Neuronal stem cell (in vitro differentiated cells): Measurements from ENCODE around the gene MAD1L1.

Experiments
- DNase-seq: peaks from one replicate; pipeline ENCODE4 v3.0.0-alpha.2; 2013; ENCODE audit warnings: low spot score
- H2AFZ ChIP-seq: one replicate; pipeline ENCODE4 v1.6.1; 2013; ENCODE audit warnings: mild to moderate bottlenecking, low read length, inconsistent platforms
- H2AK5ac ChIP-seq: 2 replicates; pipeline ENCODE4 v1.6.1; 2013; ENCODE audit warnings: low read depth, mild to moderate bottlenecking, inconsistent platforms, low read length, moderate library complexity, mixed read lengths
- H2BK120ac ChIP-seq: 2 replicates; pipeline ENCODE4 v1.6.1; 2013; ENCODE audit warnings: low read depth, mild to moderate bottlenecking, inconsistent platforms, low read length, moderate library complexity, mixed read lengths
- H2BK12ac ChIP-seq: one replicate; pipeline ENCODE4 v1.6.1; 2013; ENCODE audit warnings: low read length, inconsistent platforms
- H2BK15ac ChIP-seq: 2 replicates; pipeline ENCODE4 v1.6.1; 2013; ENCODE audit warnings: mild to moderate bottlenecking, low read length, inconsistent platforms, mixed read lengths
- H2BK5ac ChIP-seq: one replicate; pipeline ENCODE4 v1.6.1; 2013; ENCODE audit warnings: inconsistent platforms, mild to moderate bottlenecking, low read length, moderate library complexity
- H3K14ac ChIP-seq: one replicate; pipeline ENCODE4 v1.6.1; 2013; ENCODE audit warnings: low read length, inconsistent platforms
- H3K18ac ChIP-seq: 2 replicates; pipeline ENCODE4 v1.6.1; 2013; ENCODE audit warnings: low read length, inconsistent platforms
- H3K23ac ChIP-seq: 2 replicates; pipeline ENCODE4 v1.6.1; 2013; ENCODE audit warnings: low read depth, mild to moderate bottlenecking, mixed read lengths, low read length, inconsistent platforms; ENCODE audit not compliant: poor library complexity
- H3K27ac ChIP-seq: replicated peaks from 3 replicates; pipeline ENCODE4 v1.5.1; 2013; ENCODE audit warnings: low read length, inconsistent platforms
- H3K27me3 ChIP-seq, 3 experiments: 2 replicates each; pipeline ENCODE4 v1.6.1; 2013; ENCODE audit warnings: low read length in 3 of 3, mild to moderate bottlenecking in 2 of 3, inconsistent platforms in 1 of 3, low read depth in 1 of 3, mixed read lengths in 1 of 3, moderate library complexity in 1 of 3; ENCODE audit not compliant: control insufficient read depth in 3 of 3, insufficient read depth in 3 of 3
- H3K36me3 ChIP-seq, 2 donors: replicated peaks in 1 of 2; 2 replicates each; pipeline ENCODE4 v1.6.1; 2013; ENCODE audit warnings: low read length in 2 of 2; ENCODE audit not compliant: control insufficient read depth in 2 of 2, insufficient read depth in 2 of 2
- H3K4ac ChIP-seq: 2 replicates; pipeline ENCODE4 v1.6.1; 2013; ENCODE audit warnings: inconsistent platforms, mild to moderate bottlenecking, low read length, moderate library complexity
- H3K4me1 ChIP-seq, 2 donors: 1 replicate in 1 of 2; 2 replicates in 1 of 2; pipeline ENCODE4 v1.6.1; 2013; ENCODE audit warnings: low read length in 2 of 2, low read depth in 1 of 2; ENCODE audit not compliant: control insufficient read depth in 2 of 2, insufficient read depth in 1 of 2
- H3K4me2 ChIP-seq: one replicate; pipeline ENCODE4 v1.6.1; 2013; ENCODE audit warnings: mild to moderate bottlenecking, low read length, inconsistent platforms; ENCODE audit not compliant: insufficient read depth, poor library complexity, severe bottlenecking
- H3K4me3 ChIP-seq, 2 donors: 2 replicates each; pipeline ENCODE4 v1.5.1; 2013; ENCODE audit warnings: low read length in 2 of 2, mild to moderate bottlenecking in 2 of 2, inconsistent platforms in 1 of 2, moderate library complexity in 1 of 2
- H3K79me1 ChIP-seq: one replicate; pipeline ENCODE4 v1.6.1; 2013; ENCODE audit warnings: low read depth, mild to moderate bottlenecking, inconsistent platforms, low read length, moderate library complexity
- H3K9ac ChIP-seq: one replicate; pipeline ENCODE4 v1.6.1; 2013; ENCODE audit warnings: mild to moderate bottlenecking, low read depth, low read length, inconsistent platforms; ENCODE audit not compliant: poor library complexity
- H3K9me3 ChIP-seq, 2 donors: replicated peaks in 1 of 2; 2 replicates each; pipeline versions ENCODE3 to v1.6.1; 2013; ENCODE audit warnings: low read length in 2 of 2, mild to moderate bottlenecking in 2 of 2, inconsistent platforms in 1 of 2, low read depth in 1 of 2, mixed read lengths in 1 of 2, moderate library complexity in 1 of 2; ENCODE audit not compliant: control insufficient read depth in 2 of 2, insufficient read depth in 1 of 2
- H4K8ac ChIP-seq: one replicate; pipeline ENCODE4 v1.6.1; 2013; ENCODE audit warnings: low read depth, mild to moderate bottlenecking, inconsistent platforms, low read length, moderate library complexity
- H4K91ac ChIP-seq: one replicate; pipeline ENCODE4 v1.6.1; 2013; ENCODE audit warnings: low read length, low read depth, mild to moderate bottlenecking, inconsistent platforms; ENCODE audit not compliant: poor library complexity
- WGBS, 2 donors: extraction: QIAGEN DNeasy Blood & Tissue Kit; methylation state at CpG; one replicate each; pipeline ENCODE4 v1.1.7; 2013; ENCODE audit warnings: missing lambda C conversion rate in 2 of 2, mixed read lengths in 1 of 2; ENCODE audit not compliant: insufficient read length in 2 of 2, insufficient replicate concordance in 1 of 2; ENCODE audit errors: extremely low coverage in 2 of 2; 5-methylcytosine and 5-hydroxymethylcytosine counted together

The MAD1L1 gene

DNA sequence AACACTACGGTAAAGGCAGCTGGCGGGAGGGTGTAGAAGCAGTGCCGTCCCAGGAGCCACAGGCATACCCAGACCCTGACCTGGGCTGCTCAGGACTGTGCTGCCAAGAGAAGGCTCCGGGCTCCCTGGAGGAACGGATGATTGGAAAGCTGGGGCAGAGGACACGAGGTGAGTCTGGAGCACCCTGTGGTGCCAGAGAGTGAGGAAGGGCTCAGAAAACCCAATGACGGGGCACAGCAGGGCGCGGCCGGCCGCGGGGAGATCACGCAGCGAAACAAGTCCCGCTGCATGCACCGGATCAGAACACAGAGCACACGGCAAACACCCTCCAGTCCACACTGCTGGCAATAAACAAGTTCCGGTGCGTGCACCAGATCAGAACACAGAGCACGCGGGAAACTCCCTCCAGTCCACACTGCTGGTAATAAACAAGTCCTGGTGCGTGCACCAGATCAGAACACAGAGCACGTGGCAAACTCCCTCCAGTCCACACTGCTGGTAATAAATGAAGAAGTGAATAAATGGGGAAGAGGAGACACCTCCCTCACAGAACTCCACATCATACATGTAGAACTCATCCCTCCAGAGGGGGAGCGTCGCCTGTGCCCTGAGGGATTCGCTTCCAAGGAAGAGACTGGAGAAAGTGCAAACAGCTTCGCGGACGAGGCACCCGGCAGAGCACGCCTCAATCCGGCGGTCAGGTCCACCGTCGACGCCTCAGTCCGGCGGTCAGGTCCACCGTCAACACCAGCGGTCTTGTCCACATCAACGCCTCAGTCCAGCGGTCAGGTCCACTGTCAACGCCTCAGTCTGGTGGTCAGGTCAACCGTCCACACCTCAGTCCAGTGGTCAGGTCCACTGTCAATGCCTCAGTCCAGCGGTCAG lies 265.0 kb downstream of the MAD1L1 start:
- WGBS, 2 donors: no CpG with 5 or more reads among the region's 45 CpGs
- Histone ChIP-seq H3K79me1 (peaks cover 6% of the 10 kb centered on the region), H2AK5ac (no peak overlapping the region), H2AFZ (no peak overlapping the region), H4K8ac (no peak overlapping the region), H3K4me2 (no peak overlapping the region), H3K18ac (peak overlapping the region; percentile 55), H3K4ac (no peak overlapping the region), H3K14ac (no peak overlapping the region), H4K91ac (no peak overlapping the region), H3K4me1 (peaks cover 0 to 7% of the 10 kb centered on the region in 2 donors), H3K36me3 (peaks cover 7 to 12% of the 10 kb centered on the region in 2 donors), H2BK120ac (no peak overlapping the region), H2BK15ac (no peak overlapping the region), H2BK5ac (no peak overlapping the region), H3K9ac (peak overlapping the region; percentile 72), H3K4me3 (peak overlapping the region in 1 of 2 donors; percentile 3), H3K23ac (peak overlapping the region; percentile 89), H3K27me3 (no peaks in the 10 kb centered on the region), H3K9me3 (no peaks in the 10 kb centered on the region), H3K27ac (no peak overlapping the region), H2BK12ac (no peak overlapping the region)
- DNase-seq: no peak

DNA sequence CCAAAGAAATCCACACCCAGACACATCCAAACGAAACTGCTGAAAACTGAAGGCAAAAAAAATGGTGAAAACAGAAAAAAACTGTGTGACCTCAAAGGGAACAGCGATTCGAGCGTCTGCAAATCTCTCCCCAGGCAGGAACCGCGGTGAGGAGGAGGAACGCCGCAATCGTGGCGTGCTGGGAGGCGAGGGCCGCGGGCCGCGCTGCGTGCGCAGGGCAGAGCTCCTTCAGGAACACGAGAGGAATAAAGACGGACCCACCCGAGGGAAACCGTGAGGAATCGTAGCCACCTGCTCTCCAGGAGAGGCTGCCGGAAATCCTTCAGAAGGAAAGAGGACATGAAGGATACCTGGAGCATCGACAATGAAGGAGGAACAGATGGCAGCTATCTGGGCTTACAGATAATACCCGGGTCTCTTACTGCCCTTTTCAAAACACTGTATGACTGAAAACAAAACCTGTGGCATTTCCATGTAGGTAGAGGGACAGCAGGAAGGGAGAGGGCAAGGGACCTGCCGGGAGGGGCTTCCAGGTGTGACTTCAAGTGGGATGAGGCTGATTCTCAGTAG lies 266.0 kb downstream of the MAD1L1 start:
- no peak overlapping the region for H2BK120ac ChIP-seq
- H3K4me2 ChIP-seq: no peak overlapping the region
- H3K79me1 ChIP-seq: peaks cover 6% of the 10 kb centered on the region
- peak overlapping the region; percentile 74 for H3K18ac ChIP-seq
- H2BK5ac ChIP-seq: no peak overlapping the region
- H3K27ac ChIP-seq: no peak overlapping the region
- H2AFZ ChIP-seq: no peak overlapping the region
- H2BK12ac ChIP-seq: no peak overlapping the region
- H4K91ac ChIP-seq: no peak overlapping the region
- no peak overlapping the region for H3K14ac ChIP-seq
- H3K4me1 ChIP-seq: peaks cover 0 to 7% of the 10 kb centered on the region in 2 donors
- H2BK15ac ChIP-seq: no peak overlapping the region
- H3K9me3 ChIP-seq: peaks cover 0 to 5% of the 10 kb centered on the region in 2 donors
- H3K4me3 ChIP-seq: no peak overlapping the region
- WGBS, 2 donors: no CpG with 5 or more reads among the region's 26 CpGs
- H3K23ac ChIP-seq: peak overlapping the region; percentile 45
- peaks cover 10 to 16% of the 10 kb centered on the region in 2 donors for H3K36me3 ChIP-seq
- no peaks in the 10 kb centered on the region for H3K27me3 ChIP-seq
- H3K9ac ChIP-seq: no peak overlapping the region
- no peak overlapping the region for H4K8ac ChIP-seq
- DNase-seq: no peak
- no peak overlapping the region for H2AK5ac ChIP-seq
- H3K4ac ChIP-seq: no peak overlapping the region

DNA sequence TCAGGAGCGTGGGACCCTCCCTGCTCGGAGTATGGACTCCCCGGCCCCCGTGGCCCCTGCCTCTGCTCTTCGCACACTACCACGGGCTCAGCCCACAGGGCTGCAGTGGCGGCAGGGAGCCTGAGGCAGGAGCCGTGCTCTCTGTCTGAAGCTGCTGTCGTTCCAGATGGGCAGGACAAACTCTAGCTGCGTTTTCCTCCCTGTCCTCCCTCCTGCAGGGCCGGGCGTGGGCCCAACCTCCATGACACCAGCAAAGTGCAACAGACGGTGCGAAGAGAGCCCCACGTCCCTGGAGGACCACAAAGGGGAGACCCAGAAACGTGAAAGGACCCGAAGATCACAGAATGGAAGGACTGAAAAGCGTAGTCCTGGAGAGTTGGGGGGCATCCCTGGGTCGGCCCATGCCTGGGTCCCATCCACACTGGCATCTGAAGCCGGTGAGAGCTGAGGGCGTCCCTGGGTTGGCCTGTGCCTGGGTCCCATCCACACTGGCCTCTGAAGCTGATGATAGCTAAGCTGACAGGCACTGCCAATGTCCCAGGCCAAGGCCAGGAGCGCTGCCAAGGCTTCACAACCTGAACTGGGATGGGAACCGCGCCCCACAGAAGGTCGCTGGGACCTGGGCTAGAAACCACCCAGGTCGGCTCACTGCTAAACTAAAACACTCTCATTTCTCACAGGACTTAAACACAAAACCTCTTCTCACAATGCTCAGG lies 267.0 kb downstream of the MAD1L1 start:
- H4K91ac ChIP-seq: no peak overlapping the region
- H2BK120ac ChIP-seq: no peak overlapping the region
- peaks cover 0 to 7% of the 10 kb centered on the region in 2 donors for H3K4me1 ChIP-seq
- H3K27me3 ChIP-seq: no peaks in the 10 kb centered on the region
- H3K4me3 ChIP-seq: no peak overlapping the region
- H3K36me3 ChIP-seq: peaks cover 10 to 14% of the 10 kb centered on the region in 2 donors
- no peak overlapping the region for H3K9ac ChIP-seq
- H3K27ac ChIP-seq: no peak overlapping the region
- no peak overlapping the region for H2BK15ac ChIP-seq
- peaks cover 0 to 6% of the 10 kb centered on the region in 2 donors for H3K9me3 ChIP-seq
- H3K79me1 ChIP-seq: peaks cover 6% of the 10 kb centered on the region
- no peak overlapping the region for H2BK5ac ChIP-seq
- H2AK5ac ChIP-seq: no peak overlapping the region
- H3K4me2 ChIP-seq: no peak overlapping the region
- no peak for DNase-seq
- no peak overlapping the region for H2AFZ ChIP-seq
- H3K4ac ChIP-seq: no peak overlapping the region
- H2BK12ac ChIP-seq: no peak overlapping the region
- WGBS, 2 donors: no CpG with 5 or more reads among the region's 26 CpGs
- no peak overlapping the region for H4K8ac ChIP-seq
- H3K18ac ChIP-seq: peak overlapping the region; percentile 52
- H3K14ac ChIP-seq: no peak overlapping the region
- peak overlapping the region; percentile 68 for H3K23ac ChIP-seq
